GM12872 (cell line): ENCODE measurements around the gene TRIM27.

Experiments used
- TF ChIP-seq, protein P1 (sequence below): IDR thresholded peaks from 3 replicates; pipeline ENCODE4 v1.5.1; 2011; ENCODE audit warnings: low read depth, mild to moderate bottlenecking, low read length, moderate library complexity; ENCODE audit not compliant: insufficient read depth

The TRIM27 gene

DNA sequence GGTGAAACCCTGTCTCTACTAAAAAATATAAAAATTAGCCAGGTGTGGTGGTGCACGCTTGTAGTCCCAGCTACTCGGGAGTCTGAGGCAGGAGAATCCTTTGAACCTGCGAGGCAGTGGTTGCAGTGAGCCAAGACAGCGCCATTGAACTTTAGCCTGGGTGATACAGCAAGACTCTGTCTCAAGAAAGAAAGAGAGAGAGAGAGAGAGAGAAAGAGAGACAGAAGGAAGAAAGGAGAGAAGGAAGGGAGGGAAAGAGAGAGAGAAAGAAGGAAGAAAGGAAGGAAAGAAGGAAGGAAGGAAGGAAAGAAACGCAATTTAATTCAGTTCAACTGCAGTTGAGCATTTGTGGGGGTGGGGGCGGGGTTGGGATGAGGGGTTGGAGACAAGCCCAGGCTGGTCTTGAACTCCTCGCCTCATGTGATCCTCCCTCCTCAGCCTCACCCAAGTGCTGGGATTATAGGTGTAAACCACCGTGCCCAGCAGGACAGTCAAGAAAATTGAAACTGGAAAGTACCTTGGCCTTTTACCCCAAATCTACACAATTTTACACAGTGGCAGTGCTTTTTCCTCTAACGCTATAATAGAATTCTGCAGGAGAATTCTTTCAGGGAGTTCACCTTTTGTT is 30.5 kb downstream of the TRIM27 start:
- TF ChIP-seq, protein P1, sequence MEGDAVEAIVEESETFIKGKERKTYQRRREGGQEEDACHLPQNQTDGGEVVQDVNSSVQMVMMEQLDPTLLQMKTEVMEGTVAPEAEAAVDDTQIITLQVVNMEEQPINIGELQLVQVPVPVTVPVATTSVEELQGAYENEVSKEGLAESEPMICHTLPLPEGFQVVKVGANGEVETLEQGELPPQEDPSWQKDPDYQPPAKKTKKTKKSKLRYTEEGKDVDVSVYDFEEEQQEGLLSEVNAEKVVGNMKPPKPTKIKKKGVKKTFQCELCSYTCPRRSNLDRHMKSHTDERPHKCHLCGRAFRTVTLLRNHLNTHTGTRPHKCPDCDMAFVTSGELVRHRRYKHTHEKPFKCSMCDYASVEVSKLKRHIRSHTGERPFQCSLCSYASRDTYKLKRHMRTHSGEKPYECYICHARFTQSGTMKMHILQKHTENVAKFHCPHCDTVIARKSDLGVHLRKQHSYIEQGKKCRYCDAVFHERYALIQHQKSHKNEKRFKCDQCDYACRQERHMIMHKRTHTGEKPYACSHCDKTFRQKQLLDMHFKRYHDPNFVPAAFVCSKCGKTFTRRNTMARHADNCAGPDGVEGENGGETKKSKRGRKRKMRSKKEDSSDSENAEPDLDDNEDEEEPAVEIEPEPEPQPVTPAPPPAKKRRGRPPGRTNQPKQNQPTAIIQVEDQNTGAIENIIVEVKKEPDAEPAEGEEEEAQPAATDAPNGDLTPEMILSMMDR = no peak

DNA sequence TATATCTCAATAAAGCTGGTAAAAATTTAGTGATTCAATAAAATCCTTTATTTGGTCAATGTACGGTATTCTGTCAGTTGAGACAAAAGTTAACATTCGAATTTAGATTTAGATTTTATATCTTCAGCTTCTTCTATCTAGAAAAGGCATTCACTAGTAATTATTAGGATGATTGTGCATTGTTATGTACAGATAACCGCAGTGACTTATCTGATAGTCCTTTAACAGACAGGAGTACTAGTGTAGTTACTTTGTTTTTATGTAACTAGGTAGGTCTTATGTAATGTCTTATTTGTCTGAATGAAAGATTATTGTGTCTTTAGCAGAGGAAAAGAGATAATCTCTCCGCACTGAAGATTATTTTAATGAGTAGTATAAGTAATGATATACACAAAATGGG is 31.3 kb downstream of the TRIM27 start:
- TF ChIP-seq, protein P1 = no peak

DNA sequence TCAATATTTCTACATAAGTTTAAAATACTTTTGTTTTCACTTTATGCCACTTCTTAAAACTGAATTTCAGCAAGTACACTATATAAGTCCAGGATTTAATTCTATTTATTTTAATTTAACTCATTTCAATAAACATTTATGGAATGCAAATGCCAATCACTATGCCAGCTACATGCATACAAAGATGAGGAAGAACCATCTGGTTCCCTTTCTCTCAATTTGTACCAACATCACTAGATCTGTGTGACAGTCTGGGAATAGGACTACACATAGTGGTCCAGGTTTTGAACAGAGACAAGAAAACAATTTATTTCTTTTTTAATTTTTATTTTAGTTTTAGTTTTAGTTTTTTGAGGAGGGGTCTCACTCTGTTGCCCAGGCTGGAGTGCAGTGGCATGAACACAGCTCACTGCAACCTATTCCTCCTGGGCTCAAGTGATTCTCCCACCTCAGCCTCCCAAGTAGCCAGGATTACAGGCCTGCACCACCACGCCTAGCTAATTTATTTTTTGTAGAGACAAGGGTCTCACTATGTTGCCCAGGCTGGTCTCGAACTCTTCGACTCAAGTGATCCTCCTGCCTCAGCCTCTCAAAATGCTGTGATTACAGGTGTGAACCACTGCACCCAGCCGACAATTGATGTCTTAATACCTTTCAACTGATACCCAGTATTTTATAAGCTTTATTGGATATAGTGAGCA is 35.8 kb downstream of the TRIM27 start:
- TF ChIP-seq, protein P1 = no peak

DNA sequence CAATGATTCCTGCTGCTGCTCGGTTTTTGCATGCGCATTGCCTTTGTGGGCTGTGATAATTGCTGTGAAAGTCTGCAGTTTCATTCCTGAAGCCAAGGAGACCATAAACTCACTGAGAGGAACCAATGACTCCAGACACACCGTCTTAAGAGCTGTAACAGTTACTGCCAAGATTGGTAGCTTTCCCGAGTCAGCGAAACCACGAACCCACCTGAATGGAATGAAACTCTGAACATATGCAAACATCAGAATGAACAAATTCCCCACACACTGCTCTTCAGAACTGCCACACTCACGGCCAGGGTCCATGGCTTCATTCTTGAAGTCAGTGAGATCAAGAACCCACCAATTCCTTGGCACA is 37.7 kb downstream of the TRIM27 start:
- TF ChIP-seq, protein P1 = no peak

DNA sequence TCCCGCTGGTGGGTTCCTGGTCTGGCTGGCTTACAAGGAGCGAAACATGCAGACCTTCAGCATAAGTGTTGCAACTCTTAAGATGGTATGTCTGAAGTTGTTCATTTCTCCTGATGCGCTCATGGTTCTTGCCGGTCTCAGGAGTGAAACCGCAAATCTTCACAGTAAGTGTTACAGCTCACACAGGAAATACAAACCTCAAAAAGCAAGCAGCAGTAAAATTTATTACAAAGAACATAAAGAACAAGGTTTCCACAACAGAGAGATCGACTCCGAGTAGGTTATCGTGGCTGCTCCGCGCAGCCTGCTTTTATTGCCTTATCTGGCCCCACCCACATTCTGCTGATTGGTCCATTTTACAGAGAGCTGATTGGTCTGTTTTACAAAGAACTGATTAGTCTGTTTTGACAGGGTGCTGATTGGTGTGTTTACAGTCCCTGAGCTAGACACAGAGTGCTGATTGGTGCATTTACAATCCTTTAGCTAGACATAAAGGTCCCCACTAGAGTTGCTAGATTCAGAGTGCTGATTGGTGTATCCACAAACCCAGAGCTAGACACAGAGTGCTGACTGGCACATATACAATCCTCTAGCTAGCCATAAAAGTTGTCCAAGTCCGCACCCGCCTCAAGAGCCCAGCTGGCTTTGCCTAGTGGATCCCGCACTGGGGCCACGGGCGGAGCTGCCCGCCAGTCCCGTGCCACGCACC is 39.2 kb downstream of the TRIM27 start:
- TF ChIP-seq, protein P1 = no peak

DNA sequence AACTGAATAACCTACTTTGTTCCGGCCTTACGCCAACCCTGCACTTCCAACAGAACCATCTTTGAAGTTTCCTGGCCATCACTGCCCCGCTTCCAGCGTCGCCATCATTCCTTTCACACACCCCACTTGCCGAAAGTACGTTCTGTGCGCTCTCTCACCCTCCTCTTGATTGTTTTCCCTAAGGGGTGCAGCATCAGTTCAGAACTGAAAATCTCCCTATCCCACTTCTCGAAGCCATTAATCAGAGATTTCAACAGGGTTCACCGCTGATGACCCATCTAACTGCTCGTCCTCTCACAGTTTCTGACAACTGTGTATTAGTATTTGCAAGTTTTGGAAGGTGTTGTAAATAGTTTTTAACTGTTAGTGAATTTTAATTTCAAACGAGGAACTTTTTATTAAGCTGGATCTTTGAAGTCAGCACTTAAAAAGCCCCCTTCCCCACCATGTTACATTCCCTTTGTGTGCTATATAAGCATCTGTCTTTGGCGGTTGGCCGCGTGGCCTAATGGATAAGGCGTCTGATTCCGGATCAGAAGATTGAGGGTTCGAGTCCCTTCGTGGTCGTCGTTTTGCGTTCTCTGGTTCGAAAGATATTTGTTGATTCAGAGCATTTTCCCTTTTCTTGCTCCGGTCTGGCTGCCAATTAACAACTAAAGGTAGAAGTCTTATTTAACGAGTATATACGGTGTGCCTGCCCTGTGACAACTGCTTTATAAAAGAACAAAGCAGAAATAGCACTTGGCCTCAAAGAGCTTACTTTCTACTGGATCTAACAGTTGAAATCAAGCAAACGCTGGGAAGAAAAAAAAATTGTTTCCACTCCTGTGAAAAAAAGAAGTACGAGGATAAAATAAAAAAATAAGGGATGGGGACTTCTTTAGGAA is 42.6 kb downstream of the TRIM27 start:
- TF ChIP-seq, protein P1 = no peak

DNA sequence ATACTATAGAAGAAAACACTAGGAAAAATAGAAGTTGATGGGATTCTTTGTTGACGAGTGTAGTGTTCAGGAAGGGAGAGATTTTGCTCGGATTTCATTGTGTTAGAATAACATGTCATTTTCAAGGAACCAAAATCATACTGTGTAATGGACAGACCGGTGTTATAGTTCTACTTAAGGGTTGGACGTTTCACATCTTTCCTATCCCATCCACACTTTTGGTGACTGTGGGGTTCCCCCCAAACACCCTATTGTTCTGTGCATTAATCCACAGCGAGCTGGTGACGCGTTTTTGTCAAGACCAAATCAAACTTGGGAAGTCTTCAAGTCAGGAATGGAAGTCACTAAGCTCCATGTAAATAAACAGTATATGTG is 43.3 kb downstream of the TRIM27 start:
- TF ChIP-seq, protein P1 = no peak
